HG03103 (cell line): ENCODE results near the gene TMEM217.

ENCODE experiments used
- ATAC-seq: cut with Tn5 transposase; IDR thresholded peaks from one replicate; pipeline ENCODE4 v1.9.1; 2021; ENCODE audit warnings: low read depth; ENCODE audit not compliant: unreplicated experiment

Gene TMEM217

DNA sequence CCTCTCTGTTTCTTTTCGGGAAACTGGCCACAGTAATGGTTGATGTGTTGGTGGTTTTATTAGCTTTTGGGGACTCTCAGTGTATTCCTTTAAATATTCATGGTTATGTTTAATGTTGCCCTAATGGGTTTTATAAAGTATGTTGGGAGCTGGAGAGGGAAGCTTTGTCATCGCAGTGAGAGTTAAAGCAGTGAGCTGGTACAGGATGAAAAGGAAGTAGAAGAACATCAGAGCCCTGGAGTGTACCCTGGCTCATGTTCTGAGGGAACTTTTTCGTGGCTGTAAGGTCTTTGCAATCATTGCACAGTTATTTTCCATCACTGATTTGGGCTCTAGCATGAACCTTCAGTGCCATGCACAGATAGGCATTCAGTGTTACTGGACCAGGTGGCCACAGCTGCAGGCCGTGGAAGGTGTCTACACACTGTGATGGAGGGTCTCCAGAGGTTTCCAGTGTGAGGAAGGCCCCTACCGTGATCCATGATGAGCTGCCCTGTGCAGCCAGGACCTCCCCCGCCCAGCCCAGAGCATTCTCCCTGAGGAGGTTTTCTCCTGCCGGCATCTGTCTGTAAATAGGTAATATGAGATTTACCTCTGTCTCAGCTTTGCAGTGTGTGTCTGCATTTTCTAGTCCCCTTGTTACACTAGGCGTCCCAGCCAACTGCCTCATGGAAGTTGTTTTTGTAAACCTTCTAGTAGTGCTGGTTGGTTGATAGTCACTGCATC lies 22.4 kb upstream of the TMEM217 start:
- no peak for ATAC-seq

DNA sequence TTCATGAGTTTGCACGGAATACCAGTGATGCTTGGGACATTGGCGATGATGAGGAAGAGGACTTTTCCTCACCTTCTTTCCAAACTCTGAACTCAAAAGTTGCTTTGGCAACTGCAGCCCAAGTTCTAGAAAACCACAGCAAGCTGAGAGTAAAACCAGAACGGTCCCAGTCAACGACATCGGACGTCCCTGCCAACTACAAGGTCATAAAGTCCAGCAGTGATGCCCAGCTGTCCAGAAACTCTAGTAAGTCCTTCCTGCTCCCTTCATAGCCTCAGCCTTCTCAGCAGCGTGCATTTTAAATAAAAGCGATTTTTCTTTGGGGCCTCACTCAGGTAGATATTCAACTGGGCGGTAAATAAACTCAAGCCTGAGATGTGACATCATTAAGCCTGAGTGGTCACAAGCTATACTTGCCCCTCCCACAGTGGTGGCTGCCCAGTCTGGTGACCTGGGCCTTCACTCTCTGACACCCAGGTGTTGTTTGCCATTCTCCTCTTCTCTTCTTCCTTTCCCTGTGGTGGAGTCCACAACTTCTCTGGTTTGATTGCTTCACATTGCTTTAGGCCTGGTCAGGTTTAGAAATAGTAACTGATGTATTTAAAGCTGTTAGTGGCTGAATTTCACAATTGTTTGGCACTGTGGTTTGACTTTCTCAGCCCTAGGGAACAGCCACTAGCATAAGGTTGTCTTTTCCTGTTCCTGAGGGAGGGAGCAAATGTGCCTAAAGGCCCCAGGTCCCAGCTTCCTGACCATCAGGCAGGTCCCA lies 21.6 kb upstream of the TMEM217 start:
- no peak for ATAC-seq

DNA sequence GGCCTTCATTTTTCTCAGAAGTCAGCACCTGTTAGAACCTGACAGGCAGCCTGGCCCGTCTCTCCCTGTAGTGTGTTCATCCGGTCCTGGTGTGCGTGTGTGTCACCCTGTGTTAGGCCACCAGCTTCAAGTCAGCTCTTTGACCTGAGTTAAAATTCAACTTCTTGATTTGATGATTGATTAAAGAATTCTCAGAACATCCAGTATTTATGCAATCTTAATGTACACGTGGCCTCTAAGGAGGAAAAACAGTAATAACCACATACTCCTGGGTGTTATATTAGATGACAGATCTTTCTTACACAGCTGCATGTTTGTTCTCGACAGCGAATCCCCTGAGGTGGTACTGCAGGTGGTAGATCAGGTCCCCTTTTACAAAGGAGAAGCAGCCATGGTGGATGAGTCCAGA lies 19.1 kb upstream of the TMEM217 start:
- ATAC-seq = no peak

DNA sequence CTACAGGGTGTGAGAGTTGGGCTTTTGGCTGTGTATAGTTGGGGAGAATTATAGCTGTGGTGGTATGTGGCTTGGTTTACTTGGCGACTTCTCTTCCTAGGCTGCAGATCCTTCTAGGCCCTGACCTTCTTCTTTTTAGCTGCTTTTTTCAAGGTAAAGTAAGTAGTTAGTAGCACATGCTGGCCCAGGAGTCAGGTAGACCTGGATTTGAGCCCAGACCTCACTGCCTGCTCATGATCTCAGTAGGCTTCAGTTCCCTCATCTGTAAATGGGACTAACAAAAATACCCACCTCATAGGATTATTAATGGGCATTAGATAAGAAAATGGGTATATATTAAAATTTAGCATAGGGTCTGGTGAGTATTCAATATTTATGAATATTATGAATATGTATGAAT lies 17.4 kb upstream of the TMEM217 start:
- ATAC-seq = no peak

DNA sequence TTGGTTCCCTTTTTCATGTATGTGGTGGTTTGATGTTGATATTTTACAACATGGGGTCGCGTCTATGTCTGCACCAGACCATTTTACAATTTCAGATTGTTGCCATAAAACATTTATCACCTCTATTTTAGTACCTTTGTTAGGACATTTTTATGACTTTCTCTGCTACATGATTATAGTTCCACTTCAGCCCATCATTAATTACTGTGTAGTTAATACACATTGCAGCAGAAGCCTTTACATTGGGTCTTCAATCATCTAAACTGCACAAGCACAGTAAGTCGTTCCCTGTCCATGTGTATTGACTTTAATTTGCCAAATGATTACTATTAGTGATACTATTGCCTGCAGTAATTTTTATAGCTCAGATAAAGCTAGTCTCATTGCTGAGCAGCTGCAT lies 15.7 kb upstream of the TMEM217 start:
- no peak for ATAC-seq

DNA sequence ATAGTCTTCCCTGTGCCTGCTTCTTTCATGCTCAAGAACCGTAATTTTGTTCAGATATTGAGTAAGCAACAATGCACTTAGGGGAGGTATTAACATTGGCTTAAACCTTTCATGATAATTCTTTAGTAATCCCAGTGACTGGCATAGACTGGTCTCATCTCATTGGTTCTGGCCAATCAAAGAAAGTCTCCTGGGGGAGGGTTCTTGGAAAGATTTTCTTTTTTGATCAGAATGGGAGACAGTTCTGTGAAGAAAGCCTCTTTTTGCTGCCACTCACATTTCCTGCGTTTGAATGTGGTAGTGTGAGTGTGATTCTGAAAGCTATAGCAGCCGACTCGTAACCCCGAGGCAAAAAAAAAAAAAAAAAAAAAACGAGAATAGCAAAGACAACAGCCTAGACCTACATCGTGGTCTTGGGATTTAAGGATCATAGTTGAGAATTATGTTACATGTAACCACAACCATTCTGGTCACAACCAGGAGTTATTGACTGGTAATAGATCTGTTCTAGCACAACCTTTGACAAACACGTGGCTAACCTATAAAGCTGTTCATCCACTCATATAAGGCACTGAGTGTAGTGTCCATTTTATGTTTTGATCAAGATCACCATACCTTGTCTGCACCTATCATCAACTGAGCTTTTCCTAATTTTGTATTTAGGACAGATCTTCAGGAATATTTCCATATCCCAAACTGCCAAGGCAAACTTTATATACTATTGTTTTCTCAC lies 15.1 kb upstream of the TMEM217 start:
- no peak for ATAC-seq

DNA sequence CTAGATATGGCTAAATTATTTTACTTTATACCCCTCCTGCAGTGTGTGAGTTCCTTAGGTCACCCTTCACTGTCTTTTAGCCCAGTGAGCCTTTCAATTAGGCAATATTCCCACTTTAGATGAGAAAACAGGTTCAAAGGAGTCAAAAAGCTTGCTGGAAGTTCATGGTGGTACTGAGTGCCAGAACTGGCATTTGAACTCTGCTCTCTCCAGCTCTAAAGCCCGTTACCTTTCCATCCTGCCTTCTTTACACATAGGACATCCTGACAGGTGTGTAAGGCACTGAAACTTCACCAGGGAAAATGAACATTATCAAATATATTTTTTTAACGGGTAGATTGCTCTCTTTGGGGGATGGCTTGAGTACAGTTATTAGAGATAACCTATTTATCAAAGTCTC lies 11.2 kb upstream of the TMEM217 start:
- ATAC-seq = no peak

DNA sequence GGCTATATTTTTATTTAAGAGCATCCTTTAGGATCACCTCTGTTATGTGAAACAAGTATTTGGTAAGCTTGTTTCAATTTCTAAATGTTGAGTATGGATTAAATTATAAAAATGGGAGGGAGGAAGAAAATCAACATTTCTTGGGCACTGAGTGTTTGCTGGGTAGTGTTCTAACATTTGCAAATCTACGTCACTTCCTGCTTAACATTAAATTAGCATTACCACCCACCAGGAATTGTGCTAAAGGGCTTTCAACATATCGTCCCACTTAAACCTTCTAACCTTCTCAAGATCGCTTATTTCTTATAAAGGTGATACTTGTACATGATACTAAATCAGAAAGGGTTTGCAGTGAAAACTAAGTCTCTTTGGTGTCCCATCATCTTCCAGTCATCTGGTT lies 7.9 kb upstream of the TMEM217 start:
- ATAC-seq = no peak

DNA sequence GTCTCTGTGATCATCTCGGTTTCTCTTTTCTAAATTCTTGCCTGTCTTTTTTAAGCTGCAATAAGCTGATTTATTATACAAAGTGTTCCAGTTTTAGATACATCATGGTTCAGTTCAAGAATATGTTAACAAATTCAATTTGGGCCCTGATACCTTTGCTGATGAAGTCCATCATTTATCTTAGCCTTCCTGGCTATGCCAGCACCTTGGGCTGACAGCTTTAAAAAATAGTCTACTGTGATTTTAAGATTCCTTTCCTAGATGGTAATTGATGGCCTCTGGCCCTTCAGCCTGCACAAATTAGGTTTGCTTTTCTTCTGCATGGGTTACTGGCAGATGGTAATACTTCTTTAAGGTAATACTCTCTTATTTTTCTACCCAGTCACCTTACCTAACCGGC lies 7.1 kb upstream of the TMEM217 start:
- ATAC-seq = no peak

DNA sequence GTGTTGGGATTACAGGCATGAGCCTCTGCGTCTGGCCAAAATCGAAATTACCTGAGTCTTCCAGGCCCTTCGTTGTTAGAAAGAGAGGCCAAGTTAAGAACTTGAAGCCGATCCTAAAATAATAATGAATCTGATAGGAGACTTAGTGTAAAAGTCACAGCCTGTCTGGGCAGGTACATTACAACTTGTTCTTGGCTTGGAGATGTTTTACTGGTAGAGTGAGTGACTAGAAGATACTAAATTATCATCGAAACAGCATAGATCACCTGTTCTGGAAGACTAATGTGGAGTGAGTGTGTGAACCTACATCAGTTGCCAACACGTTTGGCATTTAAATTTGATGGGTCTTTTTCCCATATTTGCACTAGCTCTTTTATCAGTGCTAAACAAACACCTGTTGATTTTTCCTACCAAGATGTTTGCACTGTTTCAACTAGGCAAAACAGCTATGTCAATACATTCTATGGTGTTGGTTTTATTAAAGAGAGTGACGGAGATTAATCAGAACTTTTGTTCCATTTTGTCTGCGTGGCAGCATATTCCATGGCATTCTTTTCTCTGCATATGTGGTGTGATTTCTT lies 4.6 kb upstream of the TMEM217 start:
- ATAC-seq = no peak

DNA sequence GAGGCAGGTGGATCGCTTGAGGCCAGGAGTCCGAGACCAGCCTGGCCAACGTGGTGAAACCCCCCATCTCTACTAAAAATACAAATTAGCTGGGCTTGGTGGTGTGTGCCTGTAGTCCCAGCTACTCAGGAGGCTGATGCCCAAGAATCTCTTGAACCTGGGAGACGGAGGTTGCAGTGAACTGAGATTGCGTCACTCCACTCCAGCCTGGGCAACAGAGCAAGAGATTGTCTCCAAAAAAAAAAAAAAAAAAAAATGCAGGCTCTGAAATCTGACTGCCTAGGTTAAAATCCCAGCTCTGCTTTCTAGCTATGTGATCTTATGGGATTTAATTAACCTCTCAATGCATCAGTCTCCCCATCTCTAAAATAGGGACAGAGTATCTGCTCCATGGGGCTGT lies 3.3 kb upstream of the TMEM217 start:
- no peak for ATAC-seq

DNA sequence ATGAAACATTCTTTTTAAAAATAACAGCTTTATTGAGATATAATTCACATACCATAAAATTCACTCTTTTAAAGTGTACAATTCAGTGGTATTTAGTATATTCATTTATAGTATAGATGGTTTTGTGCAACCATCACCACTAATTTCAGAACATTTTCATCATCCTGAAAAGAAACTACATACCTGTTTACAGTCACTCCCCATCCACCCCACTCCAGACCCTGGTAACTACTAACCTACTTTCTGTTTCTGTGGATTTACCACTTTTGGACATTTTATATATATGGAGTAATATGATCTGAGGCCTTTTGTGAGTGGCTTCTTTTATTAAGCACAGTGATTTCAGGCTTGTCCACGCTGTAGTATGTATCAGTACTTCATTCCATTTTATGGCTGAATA lies 2.5 kb upstream of the TMEM217 start:
- no peak for ATAC-seq

DNA sequence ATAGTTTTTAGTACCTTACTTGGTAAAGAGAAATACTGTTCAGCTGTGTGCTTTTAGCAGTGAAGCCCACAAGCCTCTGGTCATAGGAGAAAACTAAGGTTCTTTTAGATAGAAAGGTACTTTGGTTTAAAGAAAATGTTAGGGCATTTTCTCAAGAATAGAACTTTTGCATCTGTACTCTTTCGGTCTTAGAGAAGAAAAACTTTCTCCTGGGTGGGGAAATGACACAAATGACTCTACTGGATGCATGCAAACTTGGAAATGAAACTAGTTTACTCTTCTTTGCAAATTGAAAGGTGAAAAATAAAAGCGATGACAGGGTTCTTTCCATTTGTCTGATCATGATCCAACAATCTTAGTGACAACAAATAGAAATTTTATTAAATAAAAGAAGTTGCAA lies 2.1 kb upstream of the TMEM217 start:
- ATAC-seq = no peak

DNA sequence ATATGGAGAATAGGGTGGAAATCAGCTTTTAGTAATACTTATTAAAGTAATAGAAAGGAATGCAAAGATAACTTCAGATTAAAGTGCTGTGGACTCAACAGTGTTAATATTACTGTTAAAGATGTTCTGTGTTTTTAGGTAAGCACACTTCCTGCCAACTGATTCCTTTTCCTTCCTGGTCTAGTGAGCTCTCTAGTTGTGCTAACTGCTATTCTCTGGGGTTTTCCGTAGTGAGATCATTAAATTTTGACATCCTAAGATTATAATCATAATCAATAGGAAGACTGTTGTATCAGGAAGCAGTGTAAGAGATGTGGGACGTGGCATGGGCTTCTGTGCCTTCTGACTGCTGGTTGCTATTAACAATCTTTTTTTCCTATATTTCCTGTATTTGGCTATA lies 1.2 kb upstream of the TMEM217 start:
- no peak for ATAC-seq

DNA sequence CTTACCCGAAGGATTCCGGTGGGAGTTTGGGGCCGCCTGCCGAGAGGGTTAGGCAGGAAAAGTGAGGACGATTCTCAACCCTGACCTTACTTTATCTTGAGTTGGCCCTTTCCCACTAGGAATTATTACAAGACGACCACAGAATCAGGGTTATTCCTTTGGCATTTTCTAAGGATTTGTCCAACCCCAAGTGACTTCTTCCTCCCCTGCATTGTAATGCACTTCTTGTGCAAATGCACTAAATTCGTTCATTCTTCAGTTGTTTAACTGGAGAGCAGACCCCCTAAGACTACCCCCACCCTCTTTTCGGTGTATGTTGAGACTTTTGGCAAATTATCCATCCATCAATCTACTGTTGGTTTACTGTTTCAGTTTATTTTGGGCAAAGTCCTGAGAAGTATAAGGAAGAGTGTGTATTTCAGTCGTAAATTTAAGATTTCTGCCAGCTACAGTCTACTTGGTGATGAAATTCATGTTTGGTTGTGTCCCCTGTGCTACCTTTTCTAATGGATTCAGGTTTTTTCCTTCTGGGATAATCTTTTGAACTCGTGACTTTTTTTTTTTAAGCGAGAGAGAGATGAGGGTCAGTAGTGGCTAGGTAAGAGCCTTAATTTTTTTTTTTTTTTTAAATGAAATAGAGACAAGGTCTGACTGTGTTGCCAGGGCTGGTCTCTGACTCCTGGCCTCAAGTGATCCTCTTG lies 611 bp upstream of the TMEM217 start:
- ATAC-seq = no peak

DNA sequence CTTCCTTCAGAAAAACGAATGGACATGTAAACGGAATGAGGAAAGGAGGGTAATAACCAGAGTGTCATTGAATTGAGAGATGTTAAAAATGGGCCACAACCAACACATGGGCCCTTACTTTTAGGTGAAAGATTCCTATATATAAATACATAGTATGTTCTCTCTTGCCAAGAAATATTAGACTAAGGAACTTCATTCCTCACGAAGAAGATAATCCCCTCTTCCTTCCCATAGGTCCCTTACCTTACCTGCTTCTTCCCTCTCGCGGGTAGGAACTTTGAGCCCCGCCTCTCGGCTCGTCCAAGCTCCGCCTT lies 667 bp downstream of the TMEM217 start:
- no peak for ATAC-seq

DNA sequence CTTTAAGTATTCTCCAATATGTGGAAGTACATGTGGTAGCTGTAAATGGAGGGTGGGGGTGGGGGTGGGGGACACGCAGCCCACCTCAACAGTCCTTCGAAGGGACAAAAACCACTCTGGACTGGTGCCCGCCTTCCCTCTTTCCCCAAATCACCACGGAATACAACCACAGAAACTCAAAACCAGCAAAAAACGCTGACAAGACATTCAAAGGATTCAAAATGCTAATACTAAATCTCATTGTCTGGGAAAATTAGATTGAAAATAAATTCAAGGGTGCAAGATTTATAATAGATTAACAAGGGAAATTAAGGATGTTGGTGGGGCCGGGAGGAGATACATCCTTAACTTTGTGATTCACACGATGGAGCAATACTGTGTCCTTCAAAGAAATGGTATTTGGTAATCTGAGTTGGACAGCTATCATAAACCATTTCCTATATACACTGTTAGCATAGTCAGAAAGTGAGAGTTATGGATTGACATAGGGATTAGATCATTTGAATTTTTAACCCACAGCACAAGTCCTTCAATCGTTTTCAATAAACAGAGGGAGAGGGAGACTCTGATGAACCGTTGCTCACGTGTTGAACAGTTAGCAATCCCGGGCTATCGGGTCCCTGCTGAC lies 1.1 kb downstream of the TMEM217 start:
- ATAC-seq = no peak

DNA sequence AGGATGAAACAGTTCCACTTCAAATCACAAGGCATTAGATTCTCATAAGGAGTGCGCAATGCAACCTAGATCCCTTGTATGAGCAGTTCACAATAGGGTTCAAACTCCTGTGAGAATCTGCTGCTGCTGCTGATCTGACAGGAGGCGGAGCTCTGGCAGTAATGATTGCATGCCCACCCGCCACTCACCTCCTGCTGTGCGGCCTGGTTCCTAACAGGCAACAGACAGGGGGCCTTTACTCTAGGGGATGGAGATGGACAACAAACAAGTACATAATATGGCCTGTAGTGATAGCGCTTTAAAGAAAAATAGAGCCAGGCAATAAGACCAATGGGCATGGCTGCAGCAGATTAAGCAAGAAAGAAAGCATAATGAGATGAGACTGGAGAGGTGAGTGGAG lies 3.1 kb downstream of the TMEM217 start:
- ATAC-seq = no peak

DNA sequence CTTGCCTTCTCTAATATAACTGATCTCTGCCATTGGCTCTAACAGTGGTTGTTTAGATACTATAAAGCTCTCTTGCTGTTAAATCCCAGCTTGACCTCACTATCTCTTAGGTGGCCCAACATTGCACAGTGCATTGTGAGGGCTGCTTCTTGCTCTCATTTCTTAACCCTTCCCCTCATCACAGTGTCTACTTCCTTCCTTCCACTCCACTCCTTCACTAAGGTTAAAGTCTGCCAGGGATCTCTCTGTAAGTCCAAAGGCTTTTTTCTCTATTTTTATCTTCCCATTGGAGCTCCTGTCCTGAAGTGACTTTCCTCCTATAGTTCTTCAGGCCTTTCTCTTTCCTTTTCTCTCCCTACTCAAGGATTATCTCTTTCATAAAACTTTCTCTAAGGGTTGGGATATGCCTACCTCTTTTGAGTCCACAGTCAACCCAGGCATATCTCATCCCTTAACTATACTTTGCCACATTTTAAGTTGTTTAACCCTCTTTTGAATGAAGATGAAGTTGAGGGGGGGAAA lies 4.4 kb downstream of the TMEM217 start:
- no peak for ATAC-seq

DNA sequence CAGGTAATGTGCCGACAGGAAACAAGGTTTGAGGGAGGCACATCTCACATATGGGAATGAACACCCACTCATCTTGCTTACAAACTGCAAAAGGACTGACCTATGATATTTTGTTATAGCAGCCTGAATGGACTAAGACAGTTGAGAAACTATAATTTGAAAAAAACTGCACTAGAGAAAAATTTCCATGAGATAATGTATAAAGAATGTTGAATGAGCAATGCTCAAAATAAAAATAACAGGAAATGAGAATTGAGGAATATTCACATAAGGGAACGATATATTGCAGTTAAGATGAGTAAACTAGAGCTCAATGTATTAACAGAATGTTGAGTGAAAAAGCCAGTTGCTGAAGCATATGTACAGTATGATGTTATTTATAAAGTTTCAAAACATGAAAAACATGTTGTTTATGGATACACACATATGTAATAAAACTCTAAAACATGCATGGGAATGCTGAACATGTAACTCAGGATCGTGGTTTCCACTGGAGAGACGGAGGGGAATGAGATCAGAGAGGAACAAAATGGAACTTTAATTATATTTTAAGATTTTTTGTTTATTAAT lies 6.6 kb downstream of the TMEM217 start:
- ATAC-seq = no peak
